GM10248 (cell line): ENCODE data around the gene ANLN.

Experiments used
- CTCF ChIA-PET: fragments of 300-600 bp; sonication (Branson Sonifier 250); formaldehyde crosslinking; extraction: SDS; loops from one replicate; lab custom pipeline; 2021; ENCODE audit warnings: antibody characterized with exemption; lab: Yijun Ruan, JAX
- POLR2A ChIA-PET: fragments of 350-650 bp; sonication (Branson Sonifier 250); formaldehyde crosslinking; extraction: SDS; loops from one replicate; lab custom pipeline; 2020; ENCODE audit warnings: antibody characterized with exemption; lab: Yijun Ruan, JAX
- DNase-seq: peaks from one replicate; pipeline ENCODE4 v3.0.0; 2012; ENCODE audit errors: extremely low spot score
- CTCF ChIP-seq: IDR thresholded peaks from 2 replicates; pipeline ENCODE4 v1.5.1; 2012; ENCODE audit warnings: mild to moderate bottlenecking, low read depth; ENCODE audit errors: extremely low read depth, missing control alignments, control extremely low read depth

The ANLN gene

GRCh38 chr7:36438211-36438610, 48.5 kb downstream of the ANLN start:
- TF ChIP-seq CTCF: no peak
- CTCF ChIA-PET: interaction anchor here (0.8 to 1.6 kb wide), 3 partner anchors 12 to 764 kb away, joined by 3 to 7 read pairs (median 4); no protein-coding TSS in a partner anchor
- no peak for DNase-seq
- POLR2A ChIA-PET: no interaction called here

- ChIA-PET CTCF (interaction anchor here (1.2 to 4.2 kb wide), 7 partner anchors 10 to 760 kb away, joined by 3 to 57 read pairs (median 6); no protein-coding TSS in a partner anchor), POLR2A (no interaction called here)
- no peak for DNase-seq
- no peak for TF ChIP-seq CTCF
These were observed 50.0 kb downstream of the ANLN start for GRCh38 chr7:36439624-36440023.

- POLR2A ChIA-PET: no interaction called here
- CTCF ChIA-PET: interaction anchor here (0.7 to 4.2 kb wide), 34 partner anchors 9 to 764 kb away, joined by 3 to 57 read pairs (median 4); partner anchors contain the start of gene AOAH
- no peak for TF ChIP-seq CTCF
- DNase-seq: no peak
These were observed 51.2 kb downstream of the ANLN start for GRCh38 chr7:36440880-36441279.

GRCh38 chr7:36441344-36442022, 51.8 kb downstream of the ANLN start:
- POLR2A ChIA-PET: no interaction called here
- CTCF ChIA-PET: interaction anchor here (0.7 to 4.2 kb wide), 34 partner anchors 8 to 763 kb away, joined by 3 to 57 read pairs (median 4); partner anchors contain the start of gene AOAH
- TF ChIP-seq CTCF: no peak
- DNase-seq: no peak

GRCh38 chr7:36448781-36449379, 59.2 kb downstream of the ANLN start:
- ChIA-PET CTCF (interaction anchor here (1.1 to 2.0 kb wide), 3 partner anchors 8 to 733 kb away, joined by 3 to 9 read pairs (median 6); no protein-coding TSS in a partner anchor), POLR2A (no interaction called here)
- DNase-seq: no peak
- no peak for TF ChIP-seq CTCF

GRCh38 chr7:36449685-36450084, 60.0 kb downstream of the ANLN start:
- no peak for DNase-seq
- TF ChIP-seq CTCF: no peak
- ChIA-PET POLR2A (no interaction called here), CTCF (interaction anchor here (1.4 to 2.0 kb wide), 2 partner anchors 9 to 732 kb away, joined by 3 to 9 read pairs; no protein-coding TSS in a partner anchor)
